Glutamatergic neuron (in vitro differentiated cells): ENCODE data around the gene ADAMTS13. TPM values are rescaled to one million over a fixed set of nuclear protein-coding genes. Genes with fewer than 3 reads are reported as not detected.
A peak's percentile ranks its signal among the peaks of the same experiment; 100 is the strongest.

Experiments
- DNase-seq: peaks from one replicate; pipeline ENCODE4 v3.0.0; 2022
- H3K27ac Mint-ChIP-seq: one replicate; pipeline ENCODE4 v1.8.0; 2020; ENCODE audit warnings: mild to moderate bottlenecking, mixed read lengths, inconsistent platforms; ENCODE audit not compliant: unreplicated experiment
- H3K27me3 Mint-ChIP-seq: one replicate; pipeline ENCODE4 v1.8.0; 2020; ENCODE audit warnings: mild to moderate bottlenecking, moderate library complexity, mixed read lengths, inconsistent platforms; ENCODE audit not compliant: unreplicated experiment
- H3K36me3 Mint-ChIP-seq: one replicate; pipeline ENCODE4 v1.8.0; 2020; ENCODE audit warnings: mild to moderate bottlenecking, mixed read lengths, inconsistent platforms; ENCODE audit not compliant: unreplicated experiment
- H3K4me1 Mint-ChIP-seq: one replicate; pipeline ENCODE4 v1.8.0; 2020; ENCODE audit warnings: mild to moderate bottlenecking, low read depth, mixed read lengths, inconsistent platforms; ENCODE audit not compliant: unreplicated experiment
- H3K4me3 Mint-ChIP-seq: one replicate; pipeline ENCODE4 v1.8.0; 2020; ENCODE audit warnings: mild to moderate bottlenecking, mixed read lengths, inconsistent platforms; ENCODE audit not compliant: unreplicated experiment
- H3K9me3 Mint-ChIP-seq: one replicate; pipeline ENCODE4 v1.8.0; 2020; ENCODE audit warnings: mild to moderate bottlenecking, moderate library complexity, mixed read lengths, inconsistent platforms; ENCODE audit not compliant: unreplicated experiment
- CTCF ChIP-seq: fragments of 200-600 bp; sonication (generic); IDR thresholded peaks from one replicate; pipeline ENCODE4 v1.5.0; 2021; ENCODE audit not compliant: partially characterized antibody, unreplicated experiment
- total RNA-seq: library from RNA; stranded (reverse); fragmentation: NEBNext Ultra II Directional; extraction: Animal tissue kit (Norgen Biotek cat#: 25700); gene quantifications from one replicate; pipeline ENCODE4 v1.2.1, GENCODE V29; 2021; ENCODE audit not compliant: unreplicated experiment

ADAMTS13 gene
- total RNA-seq, 1 donor from 2014 or later, result 27.9 TPM

GRCh38 chr9:133499892-133500270 is 77.7 kb downstream of the ADAMTS13 start:
- H3K9me3 Mint-ChIP-seq, result peaks cover 16% of the 10 kb centered on the region
- H3K36me3 Mint-ChIP-seq, result peaks cover 16% of the 10 kb centered on the region
- no peak overlapping the region for H3K27ac Mint-ChIP-seq
- no peak for DNase-seq
- H3K27me3 Mint-ChIP-seq, result peaks cover 10% of the 10 kb centered on the region
- peaks cover 11% of the 10 kb centered on the region for H3K4me1 Mint-ChIP-seq
- no peak for TF ChIP-seq CTCF
- H3K4me3 Mint-ChIP-seq, result peak overlapping the region; percentile 27

GRCh38 chr9:133502112-133502511 is 79.9 kb downstream of the ADAMTS13 start:
- H3K36me3 Mint-ChIP-seq, result peaks cover 16% of the 10 kb centered on the region
- peaks cover 16% of the 10 kb centered on the region for H3K9me3 Mint-ChIP-seq

GRCh38 chr9:133505186-133505830 is 83.1 kb downstream of the ADAMTS13 start:
- Mint-ChIP-seq H3K36me3 (peaks cover 16% of the 10 kb centered on the region), H3K4me3 (no peak overlapping the region), H3K27ac (no peak overlapping the region), H3K9me3 (peaks cover 6% of the 10 kb centered on the region), H3K4me1 (peaks cover under 1% of the 10 kb centered on the region), H3K27me3 (peaks cover 3% of the 10 kb centered on the region)
- TF ChIP-seq CTCF, result no peak
- DNase-seq, result peak; percentile 12

More at GRCh38 chr9:133502112-133502511, 79.9 kb downstream of the ADAMTS13 start:
- Mint-ChIP-seq H3K27ac (no peak overlapping the region), H3K4me3 (no peak overlapping the region), H3K4me1 (peaks cover 9% of the 10 kb centered on the region), H3K27me3 (peaks cover 10% of the 10 kb centered on the region)
- no peak for TF ChIP-seq CTCF
- no peak for DNase-seq

GRCh38 chr9:133505901-133506652 is 83.9 kb downstream of the ADAMTS13 start:
- no peak for DNase-seq
- Mint-ChIP-seq H3K27ac (no peak overlapping the region), H3K27me3 (peaks cover 2% of the 10 kb centered on the region), H3K9me3 (peaks cover 2% of the 10 kb centered on the region), H3K4me1 (no peaks in the 10 kb centered on the region), H3K36me3 (peaks cover 16% of the 10 kb centered on the region), H3K4me3 (no peak overlapping the region)
- TF ChIP-seq CTCF, result no peak

GRCh38 chr9:133506653-133507038 is 84.5 kb downstream of the ADAMTS13 start:
- DNase-seq, result no peak
- H3K36me3 Mint-ChIP-seq, result peaks cover 10% of the 10 kb centered on the region
- no peak for TF ChIP-seq CTCF
- peaks cover 2% of the 10 kb centered on the region for H3K27me3 Mint-ChIP-seq
- no peak overlapping the region for H3K27ac Mint-ChIP-seq
- H3K4me3 Mint-ChIP-seq, result no peak overlapping the region
- H3K4me1 Mint-ChIP-seq, result no peaks in the 10 kb centered on the region
- peaks cover 2% of the 10 kb centered on the region for H3K9me3 Mint-ChIP-seq
